ENCODE data around the gene GPR61.

GPR61 gene

DNA sequence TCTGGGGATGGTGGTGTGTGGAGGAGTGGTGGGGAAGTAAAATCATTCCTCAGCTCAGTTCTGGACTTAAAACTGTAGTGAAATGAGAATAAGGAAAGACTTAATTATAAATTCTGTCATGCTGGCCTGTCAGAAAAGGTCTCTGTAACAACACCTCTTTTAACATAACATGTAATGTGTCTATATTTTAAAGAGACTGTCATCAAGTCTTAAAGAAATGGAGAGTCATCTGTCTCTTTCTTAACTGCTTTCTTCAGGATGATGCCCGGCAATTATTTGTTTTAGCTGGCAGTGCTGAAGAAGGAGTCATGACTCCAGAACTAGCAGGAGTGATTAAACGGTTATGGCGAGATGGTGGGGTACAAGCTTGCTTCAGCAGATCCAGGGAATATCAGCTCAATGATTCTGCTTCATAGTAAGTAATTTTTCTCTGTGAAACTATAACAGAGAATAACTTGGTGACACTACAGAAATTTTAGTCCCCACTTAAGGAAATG is 39.3 kb downstream of the GPR61 start:
- no peak for DNase-seq

DNA sequence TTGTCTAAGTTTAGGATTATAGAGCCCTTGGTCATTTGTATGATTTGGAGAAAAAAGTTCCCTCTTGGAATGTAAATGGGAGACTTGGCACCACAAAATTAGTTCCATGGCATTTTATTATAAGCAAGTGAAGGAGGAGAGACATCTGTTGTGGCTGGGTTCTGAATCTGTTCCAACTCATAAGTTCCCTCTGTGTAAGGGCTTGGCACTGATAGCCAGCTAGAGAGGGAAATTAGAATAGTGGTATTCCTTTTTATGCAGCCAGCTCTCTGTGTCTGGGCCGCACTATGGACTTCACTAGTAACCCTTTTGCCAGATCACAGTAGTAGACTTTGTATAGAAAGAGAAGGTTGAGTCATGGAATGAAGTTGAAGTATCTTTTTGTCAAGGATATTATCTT is 39.8 kb downstream of the GPR61 start:
- no peak for DNase-seq

GRCh38 chr1:109582021-109582420 is 42.3 kb downstream of the GPR61 start:
- no peak for DNase-seq

GRCh38 chr1:109584766-109585165 is 45.1 kb downstream of the GPR61 start:
- DNase-seq = no peak

GRCh38 chr1:109586055-109586454 is 46.4 kb downstream of the GPR61 start:
- no peak for DNase-seq

DNA sequence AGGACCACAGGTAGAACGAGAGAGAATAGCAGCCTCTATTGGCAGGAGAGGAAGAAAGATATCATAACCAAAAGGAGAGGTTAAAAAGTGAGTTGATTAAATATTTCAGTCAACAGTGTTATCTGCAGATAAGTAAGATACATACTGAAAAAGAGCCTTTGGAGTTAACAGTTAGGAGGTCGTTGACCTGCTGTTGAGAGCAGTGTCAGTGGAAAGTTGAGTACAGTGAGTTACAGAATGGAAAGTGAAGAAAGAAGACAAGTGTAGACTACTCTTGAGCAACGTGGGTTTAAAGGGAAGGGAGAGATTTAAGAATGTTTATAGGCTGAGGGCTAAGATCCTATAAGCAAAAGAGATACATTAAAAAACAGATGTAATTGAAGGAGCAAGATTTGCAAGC is 49.5 kb downstream of the GPR61 start:
- no peak for DNase-seq

DNA sequence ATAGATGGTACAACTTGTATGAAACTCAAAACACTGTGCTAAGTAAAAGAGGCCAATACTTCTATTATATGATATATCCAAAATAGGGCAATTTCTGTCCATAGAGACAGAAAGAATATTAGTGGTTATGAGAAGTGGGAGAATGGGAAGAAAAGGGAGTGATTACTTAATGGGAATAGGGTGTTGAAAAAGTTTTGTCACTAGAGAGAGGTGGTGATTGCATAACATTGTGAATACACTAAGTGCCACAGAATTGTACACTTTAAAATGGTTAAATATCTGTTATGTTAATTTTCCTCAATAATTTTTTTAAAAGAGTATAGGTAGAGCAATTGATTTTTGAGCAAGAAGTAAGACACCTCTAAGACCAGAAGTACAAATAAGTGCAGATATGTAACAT is 50.0 kb downstream of the GPR61 start:
- no peak for DNase-seq

DNA sequence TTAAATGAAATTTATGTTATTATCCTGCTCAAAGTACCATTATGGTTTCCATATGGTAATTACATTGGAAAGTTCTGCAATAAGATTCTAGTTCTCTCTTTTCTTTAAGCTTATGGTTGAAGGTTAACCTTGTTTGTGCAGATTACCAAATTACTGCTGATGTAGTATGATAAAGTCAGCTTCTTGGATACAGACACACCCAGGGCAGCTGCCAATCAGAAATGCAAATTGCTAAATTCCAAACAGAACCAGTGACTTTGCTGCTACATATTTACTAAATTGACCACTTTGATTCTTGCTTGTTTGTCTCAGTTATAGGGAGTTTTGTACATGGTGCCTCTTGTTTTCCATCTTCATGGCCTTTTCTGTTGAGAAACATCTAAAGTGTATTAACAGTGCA is 53.2 kb downstream of the GPR61 start:
- no peak for DNase-seq

GRCh38 chr1:109595531-109595930 is 55.9 kb downstream of the GPR61 start:
- DNase-seq = peak; percentile 63
